SW 1271 (cell line): ENCODE data around the gene CYGB.
A peak's percentile ranks its signal among the peaks of the same experiment; 100 is the strongest.

Experiments used
- DNase-seq, 2 experiments: peaks; one replicate each; lab custom pipeline; 2025; lab: John Stamatoyannopoulos, UW

CYGB gene

GRCh38 chr17:76550712-76551615 is 13.5 kb upstream of the CYGB start:
- DNase-seq: no peak

- DNase-seq: no peak
These were observed 12.0 kb upstream of the CYGB start for GRCh38 chr17:76549539-76549938.

GRCh38 chr17:76549215-76549518 is 11.7 kb upstream of the CYGB start:
- DNase-seq: no peak

- DNase-seq: no peak
These were observed 11.1 kb upstream of the CYGB start for GRCh38 chr17:76548378-76549214.

- DNase-seq: no peak
These were observed 10.2 kb upstream of the CYGB start for GRCh38 chr17:76547642-76548202.

- DNase-seq: peak in 1 of 2 experiments; percentile 27
These were observed 9.7 kb upstream of the CYGB start for GRCh38 chr17:76547183-76547641.

GRCh38 chr17:76546556-76547182 is 9.2 kb upstream of the CYGB start:
- DNase-seq: no peak

- DNase-seq: no peak
These were observed 8.5 kb upstream of the CYGB start for GRCh38 chr17:76545918-76546555.

GRCh38 chr17:76544546-76545365 is 7.2 kb upstream of the CYGB start:
- DNase-seq: no peak

GRCh38 chr17:76543826-76544545 is 6.5 kb upstream of the CYGB start:
- DNase-seq: no peak

GRCh38 chr17:76543482-76543825 is 5.9 kb upstream of the CYGB start:
- DNase-seq: no peak

GRCh38 chr17:76542984-76543383 is 5.5 kb upstream of the CYGB start:
- no peak for DNase-seq

GRCh38 chr17:76542566-76542971 is 5.1 kb upstream of the CYGB start:
- no peak for DNase-seq

- no peak for DNase-seq
These were observed 4.4 kb upstream of the CYGB start for GRCh38 chr17:76541739-76542454.

- DNase-seq: peak in 1 of 2 experiments; percentile 27
These were observed 3.1 kb upstream of the CYGB start for GRCh38 chr17:76540381-76541300.

- DNase-seq: no peak
These were observed 2.2 kb upstream of the CYGB start, which contains the start of gene PRCD for GRCh38 chr17:76539631-76540271. TSS of gene PRCD (plus strand) at chr17:76540044. CDS start at chr17:76540142, 98 bp downstream.

- DNase-seq: no peak
These were observed 1.5 kb upstream of the CYGB start for GRCh38 chr17:76538941-76539570.
